DOHH2 (cell line): ENCODE measurements around the gene IFI27.

Source experiments
- CTCF ChIP-seq: fragments of 200-600 bp; sonication (generic); IDR thresholded peaks from one replicate; pipeline ENCODE4 v1.5.1; 2014; ENCODE audit warnings: antibody characterized with exemption, mild to moderate bottlenecking, low read depth, low read length; ENCODE audit not compliant: poor library complexity, severe bottlenecking
- EZH2phosphoT487 ChIP-seq: fragments of 200-600 bp; sonication (generic); IDR thresholded peaks from 2 replicates; pipeline ENCODE4 v1.6.1; 2017; ENCODE audit warnings: borderline replicate concordance, mild to moderate bottlenecking, antibody characterized with exemption, low read length, moderate library complexity, mixed read lengths

DNA sequence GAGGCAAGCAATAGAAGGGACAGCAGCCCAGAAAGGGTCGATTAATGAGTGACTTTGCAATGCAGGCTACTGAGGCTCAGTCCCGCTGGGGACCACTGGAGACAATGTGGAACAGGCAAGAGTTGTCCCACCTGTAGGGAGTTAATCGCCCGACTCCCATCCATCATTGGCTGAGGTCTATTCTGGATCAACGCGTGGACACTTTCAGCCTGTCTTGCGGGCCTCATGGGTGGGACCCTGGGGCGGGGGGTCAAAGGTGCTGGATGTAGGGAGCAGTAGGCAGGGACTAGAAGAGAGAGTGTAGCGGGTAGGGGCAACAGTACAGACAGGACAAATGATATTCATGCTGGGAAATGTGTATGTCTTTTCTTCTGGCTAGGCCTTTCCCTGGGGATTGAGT is 12.8 kb downstream of the IFI27 start:
- no peak for TF ChIP-seq CTCF
- TF ChIP-seq EZH2phosphoT487, result no peak
